Measurements from ENCODE around the gene TUBGCP5.

TUBGCP5 gene

DNA sequence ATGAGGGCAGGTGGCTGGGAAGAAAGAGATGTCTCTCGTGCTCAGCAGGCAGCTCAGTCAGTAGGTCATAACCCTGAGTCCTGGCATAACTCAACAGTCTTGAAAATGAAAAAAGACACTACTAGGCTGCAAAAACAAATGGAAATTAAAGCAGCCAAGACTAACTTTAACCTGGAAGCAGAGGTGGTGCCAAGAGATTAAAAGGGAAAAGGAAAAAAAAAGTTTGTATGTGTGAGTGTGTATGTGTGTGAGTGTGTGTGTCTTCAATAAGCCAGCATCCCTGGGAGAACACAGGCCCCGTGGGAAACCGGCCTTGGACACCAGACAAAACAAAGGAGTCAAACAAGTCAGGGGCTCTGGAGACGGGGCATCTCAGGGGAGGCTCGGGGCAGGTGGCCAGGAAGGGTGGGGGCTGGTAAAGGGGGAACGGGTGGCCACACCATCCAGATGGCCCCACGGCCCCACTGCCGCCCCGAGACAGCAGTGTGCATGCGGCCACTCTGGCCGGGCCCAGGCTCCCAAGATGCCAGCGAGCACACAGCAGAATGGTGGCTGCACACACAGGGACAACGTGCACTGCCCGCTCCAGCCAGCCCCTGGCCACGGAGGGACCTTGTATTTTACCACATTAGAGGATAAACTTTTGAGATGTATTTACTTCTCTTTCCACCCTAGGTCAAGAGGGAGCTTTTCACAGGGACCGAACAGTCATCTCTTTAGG is 83.0 kb downstream of the TUBGCP5 start:
- no peak for DNase-seq (ENCODE audit: extremely low spot score, insufficient read length, low read depth)

DNA sequence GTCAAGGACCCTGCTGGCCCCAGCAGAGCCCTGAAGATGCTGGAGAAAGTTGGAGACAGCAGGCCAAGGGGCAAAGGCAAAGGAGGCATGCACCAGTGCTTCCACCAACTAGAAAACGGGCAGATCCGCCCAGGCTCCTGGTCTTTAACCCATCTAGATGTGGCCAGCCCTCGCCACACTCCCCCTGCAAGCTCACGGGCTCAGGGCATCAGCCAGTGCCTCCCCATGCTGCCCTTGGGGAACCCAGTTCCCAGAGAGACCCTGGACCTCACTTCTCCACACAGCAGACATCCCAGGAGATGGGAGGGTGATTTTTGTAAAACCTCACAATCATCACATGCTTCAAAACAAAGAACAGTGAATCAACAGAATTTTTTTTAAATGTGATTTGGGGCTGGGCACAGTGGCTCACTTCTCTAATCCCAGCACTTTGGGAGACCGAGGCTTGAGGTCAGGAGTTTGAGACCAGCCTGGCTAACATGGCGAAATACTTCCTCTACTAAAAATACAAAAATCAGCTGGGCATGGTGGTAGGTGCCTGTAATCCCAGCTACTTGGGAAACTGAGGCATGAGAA is 83.7 kb downstream of the TUBGCP5 start:
- DNase-seq (ENCODE audit: extremely low spot score, insufficient read length, low read depth), result no peak
- no peak for FAIRE-seq

More for the DNA sequence above, 83.0 kb downstream of the TUBGCP5 start:
- no peak for FAIRE-seq

DNA sequence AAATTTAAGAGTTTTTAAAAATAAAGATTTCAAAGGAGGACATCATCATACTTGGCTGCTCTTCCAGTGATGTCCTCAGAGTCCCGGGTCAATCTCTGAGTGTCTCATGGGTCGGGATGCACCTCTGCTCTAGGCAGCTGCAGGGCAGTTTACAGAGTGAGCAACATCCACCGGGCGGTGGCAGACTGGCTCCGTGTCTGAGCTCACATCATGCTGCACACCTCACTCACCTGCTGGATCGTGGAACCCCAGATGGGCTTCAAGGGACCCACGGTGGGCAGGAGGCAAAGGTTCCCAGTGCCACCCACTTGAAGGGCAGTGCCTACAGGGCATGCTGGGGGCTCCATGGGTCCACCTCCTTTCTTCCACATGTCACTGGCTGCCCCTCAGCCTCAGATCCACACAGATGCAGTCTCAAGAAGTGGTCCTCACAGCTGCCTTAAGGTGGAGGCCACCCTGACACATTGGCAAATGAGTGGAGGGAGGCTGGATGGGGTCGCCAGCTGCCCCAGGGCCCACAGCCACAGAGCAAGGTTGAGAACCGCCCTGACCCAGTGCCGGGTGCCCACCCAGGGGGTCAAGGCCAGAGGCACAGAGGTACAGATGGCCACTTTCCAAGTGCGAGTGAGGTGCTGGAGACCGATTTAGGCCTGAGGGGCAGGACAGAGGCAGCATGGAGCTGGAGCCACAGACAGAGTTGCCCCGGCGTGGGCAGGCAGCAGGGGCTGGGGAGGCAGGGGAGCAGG is 84.4 kb downstream of the TUBGCP5 start:
- FAIRE-seq, result no peak

DNA sequence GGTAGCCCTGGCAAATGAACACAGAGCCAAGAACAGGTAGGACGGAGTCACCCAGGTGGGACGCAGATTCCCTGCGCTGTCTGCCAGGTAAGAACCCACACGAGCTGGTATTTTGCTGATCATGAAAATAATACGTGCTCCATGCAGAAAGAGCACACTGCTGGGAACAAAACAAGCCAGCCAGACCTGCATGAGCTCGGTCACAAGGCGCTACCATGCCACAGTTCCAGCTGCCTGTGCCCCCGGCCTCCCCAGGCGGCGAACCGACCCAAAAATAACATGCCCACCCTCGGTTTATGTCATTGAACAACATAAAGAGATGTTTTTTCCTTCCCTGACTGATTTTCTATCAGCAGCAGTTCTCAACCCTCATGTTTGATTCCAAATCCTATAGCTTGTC is 85.0 kb downstream of the TUBGCP5 start:
- no peak for DNase-seq (ENCODE audit: extremely low spot score, insufficient read length, low read depth)
- no peak for FAIRE-seq

More for the DNA sequence above, 84.4 kb downstream of the TUBGCP5 start:
- DNase-seq (ENCODE audit: extremely low spot score, insufficient read length, low read depth), result no peak

DNA sequence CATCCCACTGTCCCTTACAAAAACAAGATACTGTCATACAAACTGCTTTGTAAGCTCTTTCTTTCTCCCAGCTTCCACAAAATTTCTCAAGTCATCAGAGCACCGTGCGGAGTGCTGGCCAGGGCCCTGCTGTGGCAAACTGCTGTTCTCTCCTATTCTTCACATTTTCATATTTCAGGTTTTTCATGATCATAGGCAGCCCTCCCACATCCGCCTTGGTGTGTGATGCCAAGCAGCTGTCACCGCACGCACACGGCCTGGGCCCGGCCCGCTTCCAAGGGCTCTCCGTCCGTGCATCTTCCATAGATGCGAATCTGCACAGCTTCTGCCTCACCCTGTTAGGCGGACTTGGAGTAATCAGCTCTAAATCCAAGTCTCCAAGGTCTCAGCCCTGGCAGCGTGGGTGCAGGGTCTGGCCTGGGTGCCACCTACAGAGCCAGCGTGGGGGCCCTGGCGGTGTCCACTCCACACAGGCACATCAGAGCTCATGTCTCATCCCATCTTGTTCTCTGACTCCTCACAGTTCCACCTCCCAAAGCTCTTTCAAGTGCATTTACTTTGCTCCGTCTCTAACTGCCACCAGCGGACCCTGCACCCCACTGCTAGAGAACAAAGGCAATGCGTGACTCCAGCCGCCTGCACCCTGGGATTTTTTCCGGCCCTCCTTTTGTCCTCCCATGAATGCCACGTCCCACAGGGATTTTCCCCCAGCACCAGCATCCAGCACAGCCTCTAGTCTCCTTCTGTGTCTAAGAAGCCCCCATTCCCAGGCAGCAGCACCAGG is 86.4 kb downstream of the TUBGCP5 start:
- FAIRE-seq, result no peak
- DNase-seq (ENCODE audit: extremely low spot score, insufficient read length, low read depth), result no peak

DNA sequence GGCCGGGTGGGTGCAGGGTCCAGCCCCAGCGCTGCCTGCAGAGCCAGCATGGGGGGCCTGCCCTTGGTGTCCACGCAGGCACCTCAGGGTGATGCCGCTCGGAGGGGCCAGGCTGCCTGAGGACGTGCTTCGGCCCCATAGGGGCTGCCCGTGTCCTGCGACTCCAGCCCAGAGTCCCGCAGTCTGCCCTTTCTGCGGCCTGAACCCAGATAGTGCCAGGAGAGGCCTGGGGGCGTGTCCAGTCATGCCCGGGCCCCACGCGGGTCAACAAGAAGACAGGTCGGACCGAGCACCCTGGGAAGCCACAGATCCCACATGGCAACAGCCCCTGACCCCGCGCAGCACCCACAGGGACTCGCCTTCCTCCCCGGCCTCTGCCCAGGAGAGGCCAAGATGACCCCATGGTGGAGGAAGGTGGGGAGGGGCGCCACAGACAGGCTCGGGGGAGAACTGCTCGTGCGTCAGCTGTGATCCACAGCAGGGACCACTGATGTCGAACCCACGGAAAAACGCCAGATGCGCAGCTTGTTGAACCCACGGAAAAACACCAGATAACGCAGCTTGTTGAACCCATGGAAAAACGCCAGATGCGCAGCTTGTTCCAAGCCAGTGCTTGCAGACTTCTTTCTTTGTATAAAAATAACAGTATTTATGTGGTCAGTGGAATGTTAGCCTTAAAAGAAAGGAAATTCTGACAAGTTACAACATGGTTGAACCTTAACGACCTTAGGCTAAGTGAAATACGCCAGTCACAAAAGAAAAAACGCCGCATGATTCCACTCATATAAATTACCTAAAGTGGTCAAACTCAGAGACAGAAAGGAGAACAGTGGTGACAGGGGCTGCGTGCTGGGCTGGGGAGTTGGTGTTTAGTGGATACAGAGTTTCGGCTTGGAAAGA is 87.7 kb downstream of the TUBGCP5 start:
- DNase-seq (ENCODE audit: extremely low spot score, insufficient read length, low read depth), result no peak

DNA sequence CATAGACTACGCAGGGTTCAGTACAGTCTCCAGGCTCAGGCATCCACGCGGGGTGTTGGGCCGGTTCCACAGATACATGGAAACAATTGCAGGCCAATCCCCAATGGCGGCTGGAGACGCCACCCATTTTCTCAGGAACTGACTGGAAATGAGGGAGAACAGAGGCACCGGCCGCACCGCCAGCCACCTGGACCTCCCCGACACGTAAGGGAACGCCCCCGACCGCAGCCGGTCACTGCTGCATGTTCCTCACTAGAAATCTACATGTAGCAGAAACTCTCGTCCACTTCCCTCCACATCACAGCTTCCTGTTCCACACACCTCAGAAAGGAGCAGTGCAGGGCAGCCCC is 88.4 kb downstream of the TUBGCP5 start:
- FAIRE-seq (no peak), DNase-seq (ENCODE audit: extremely low spot score, insufficient read length, low read depth) (no peak)

More for the DNA sequence above, 87.7 kb downstream of the TUBGCP5 start:
- FAIRE-seq, result no peak

DNA sequence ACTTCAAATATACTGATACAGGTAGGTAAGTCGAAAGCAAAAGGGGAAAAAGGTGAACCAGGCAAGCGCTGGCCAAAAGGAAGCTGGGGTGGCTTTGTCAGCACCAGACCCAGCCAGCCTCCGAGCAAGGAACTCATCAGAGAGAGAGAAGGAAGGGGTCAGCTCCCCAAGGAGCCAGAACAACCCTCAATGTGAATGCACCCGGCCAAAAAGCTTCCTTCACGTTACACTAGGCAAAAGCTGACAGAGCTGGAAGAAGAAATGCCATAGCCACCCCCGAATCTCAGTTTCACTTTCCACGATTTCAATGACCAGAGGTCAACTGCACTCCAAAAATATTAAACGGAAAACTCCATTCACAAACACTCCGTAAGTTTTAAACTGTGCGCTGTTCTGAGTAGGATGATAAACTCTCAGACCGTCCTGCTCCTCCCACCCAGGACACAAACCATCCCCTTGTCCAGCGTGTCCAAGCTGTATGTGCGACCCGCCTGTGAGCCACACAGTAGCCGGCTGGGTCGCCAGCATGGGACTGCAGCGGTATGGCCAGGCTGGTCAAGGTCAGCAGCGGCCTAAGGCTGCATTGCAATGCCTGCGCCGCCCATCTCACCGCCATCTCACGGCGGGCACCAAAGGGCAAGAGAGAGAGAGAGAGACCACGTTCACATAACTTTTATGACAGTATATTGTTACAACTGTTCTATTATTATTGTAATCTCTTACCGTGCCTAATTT is 88.9 kb downstream of the TUBGCP5 start:
- no peak for FAIRE-seq

More for the DNA sequence above, 88.9 kb downstream of the TUBGCP5 start:
- no peak for DNase-seq (ENCODE audit: extremely low spot score, insufficient read length, low read depth)

Measured in GM18507 (cell line).